Upper lobe of right lung (tissue), 1 donor: ENCODE results near the gene CAMTA1. TPM values are rescaled to one million over a fixed set of nuclear protein-coding genes. Genes with fewer than 3 reads are reported as not detected.
A peak's percentile ranks its signal among the peaks of the same experiment; 100 is the strongest.
"Not testable (repeated sequence)": the region's sequence is repeated elsewhere in the genome, so short reads cannot be mapped to it uniquely, and the experiment has no call there.

ENCODE experiments used
- ATAC-seq: fragments of 200-7000 bp; cut with Tn5 transposase; one replicate; pipeline ENCODE4 v1.9.1; 2020; ENCODE audit warnings: mild to moderate bottlenecking, moderate library complexity
- DNase-seq: peaks from one replicate; pipeline ENCODE4 v3.0.0-alpha.2; 2020
- H3K27ac ChIP-seq: fragments of 200-600 bp; one replicate; pipeline ENCODE4 v1.8.0; 2022
- H3K27me3 ChIP-seq: fragments of 200-600 bp; one replicate; pipeline ENCODE4 v1.8.0; 2022; ENCODE audit warnings: mild to moderate bottlenecking
- H3K36me3 ChIP-seq: fragments of 200-600 bp; one replicate; pipeline ENCODE4 v1.8.0; 2022
- H3K4me1 ChIP-seq: fragments of 200-600 bp; one replicate; pipeline ENCODE4 v1.8.0; 2022
- H3K4me3 ChIP-seq: fragments of 200-600 bp; one replicate; pipeline ENCODE4 v1.8.0; 2022; ENCODE audit warnings: mild to moderate bottlenecking
- H3K9me3 ChIP-seq: fragments of 200-600 bp; one replicate; pipeline ENCODE4 v1.8.0; 2022
- intact Hi-C: fragments of 100-400 bp; cut with DNase I; formaldehyde crosslinking; loops from one replicate; pipeline ENCODE4 v1.11.0; 2022
- total RNA-seq: library from RNA; stranded (reverse); fragmentation: NEBNext Ultra II Directional; extraction: Animal tissue kit (Norgen Biotek cat#: 25700); gene quantifications from one replicate; pipeline ENCODE4 v1.2.1, GENCODE V29; 2021
- TF ChIP-seq, protein P1 (sequence below): fragments of 200-600 bp; IDR thresholded peaks from one replicate; pipeline ENCODE4 v1.8.0; 2022; ENCODE audit warnings: antibody characterized with exemption
- donor health status: DM: no; HTN: yes; CAD: no; lungs with severe emphysema.

The CAMTA1 gene
- total RNA-seq, 1 donor from 2014 or later, result 63.4 TPM

DNA sequence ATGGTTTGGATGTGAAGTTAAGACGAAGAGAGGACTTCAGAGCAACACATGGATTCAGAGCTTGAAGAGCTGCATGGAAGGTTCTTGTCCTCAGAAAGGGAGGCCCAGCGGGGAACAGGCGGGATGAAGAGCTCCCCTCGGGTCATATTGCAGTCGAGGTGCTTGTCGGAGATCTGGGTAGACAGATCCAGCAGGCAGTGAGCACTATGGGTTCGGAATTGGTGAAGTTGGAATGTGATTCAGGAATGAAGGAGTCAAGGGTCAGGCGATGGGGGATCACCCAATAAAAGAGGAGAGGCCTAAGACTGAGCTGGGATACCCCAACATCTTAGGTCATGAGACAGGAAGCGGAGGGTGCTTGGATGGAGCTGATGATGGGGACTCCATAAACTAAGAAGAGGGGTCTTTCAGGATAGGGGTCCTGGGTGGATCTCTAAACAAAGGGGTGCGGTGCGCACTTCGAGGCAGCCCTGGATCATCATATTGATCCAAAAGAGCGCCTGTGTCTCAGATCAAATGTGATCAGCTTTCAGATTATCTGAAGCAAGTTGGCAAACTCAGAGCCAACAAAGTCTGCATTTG lies 809.6 kb downstream of the CAMTA1 start:
- Histone ChIP-seq H3K27me3 (no peaks in the 10 kb centered on the region), H3K36me3 (no peaks in the 10 kb centered on the region), H3K9me3 (no peaks in the 10 kb centered on the region), H3K4me1 (no peaks in the 10 kb centered on the region), H3K27ac (no peak overlapping the region), H3K4me3 (no peak overlapping the region)
- TF ChIP-seq, protein P1, sequence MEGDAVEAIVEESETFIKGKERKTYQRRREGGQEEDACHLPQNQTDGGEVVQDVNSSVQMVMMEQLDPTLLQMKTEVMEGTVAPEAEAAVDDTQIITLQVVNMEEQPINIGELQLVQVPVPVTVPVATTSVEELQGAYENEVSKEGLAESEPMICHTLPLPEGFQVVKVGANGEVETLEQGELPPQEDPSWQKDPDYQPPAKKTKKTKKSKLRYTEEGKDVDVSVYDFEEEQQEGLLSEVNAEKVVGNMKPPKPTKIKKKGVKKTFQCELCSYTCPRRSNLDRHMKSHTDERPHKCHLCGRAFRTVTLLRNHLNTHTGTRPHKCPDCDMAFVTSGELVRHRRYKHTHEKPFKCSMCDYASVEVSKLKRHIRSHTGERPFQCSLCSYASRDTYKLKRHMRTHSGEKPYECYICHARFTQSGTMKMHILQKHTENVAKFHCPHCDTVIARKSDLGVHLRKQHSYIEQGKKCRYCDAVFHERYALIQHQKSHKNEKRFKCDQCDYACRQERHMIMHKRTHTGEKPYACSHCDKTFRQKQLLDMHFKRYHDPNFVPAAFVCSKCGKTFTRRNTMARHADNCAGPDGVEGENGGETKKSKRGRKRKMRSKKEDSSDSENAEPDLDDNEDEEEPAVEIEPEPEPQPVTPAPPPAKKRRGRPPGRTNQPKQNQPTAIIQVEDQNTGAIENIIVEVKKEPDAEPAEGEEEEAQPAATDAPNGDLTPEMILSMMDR, result no peak
- ATAC-seq (no peak), DNase-seq (peak; percentile 11)
- intact Hi-C loops, result no loop called here

DNA sequence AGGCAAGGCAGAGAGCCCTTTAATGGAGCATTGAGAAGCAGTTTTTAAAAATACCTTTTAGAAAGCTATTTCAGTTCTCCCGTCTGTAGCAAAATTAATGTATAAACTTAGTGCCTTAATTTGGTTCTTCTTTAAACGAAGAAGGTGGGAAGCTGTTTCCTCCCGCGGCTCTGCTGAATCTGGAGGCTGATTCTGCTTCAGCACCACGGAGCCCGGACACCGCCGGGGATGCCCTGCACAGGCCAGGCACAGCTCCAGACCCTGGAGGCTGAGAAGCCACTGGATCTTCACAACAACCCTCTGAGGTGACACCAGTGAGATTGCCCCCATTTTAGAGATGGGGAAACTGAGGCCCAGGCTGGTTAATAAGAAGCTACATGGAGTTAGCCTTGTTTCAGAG lies 810.1 kb downstream of the CAMTA1 start:
- DNase-seq (peak; percentile 30), ATAC-seq (no peak)
- H3K4me1 ChIP-seq, result no peaks in the 10 kb centered on the region
- H3K27me3 ChIP-seq, result no peaks in the 10 kb centered on the region
- no peaks in the 10 kb centered on the region for H3K36me3 ChIP-seq
- H3K4me3 ChIP-seq, result no peak overlapping the region
- H3K27ac ChIP-seq, result no peak overlapping the region
- intact Hi-C loops, result no loop called here
- TF ChIP-seq, protein P1, result no peak
- H3K9me3 ChIP-seq, result no peaks in the 10 kb centered on the region

DNA sequence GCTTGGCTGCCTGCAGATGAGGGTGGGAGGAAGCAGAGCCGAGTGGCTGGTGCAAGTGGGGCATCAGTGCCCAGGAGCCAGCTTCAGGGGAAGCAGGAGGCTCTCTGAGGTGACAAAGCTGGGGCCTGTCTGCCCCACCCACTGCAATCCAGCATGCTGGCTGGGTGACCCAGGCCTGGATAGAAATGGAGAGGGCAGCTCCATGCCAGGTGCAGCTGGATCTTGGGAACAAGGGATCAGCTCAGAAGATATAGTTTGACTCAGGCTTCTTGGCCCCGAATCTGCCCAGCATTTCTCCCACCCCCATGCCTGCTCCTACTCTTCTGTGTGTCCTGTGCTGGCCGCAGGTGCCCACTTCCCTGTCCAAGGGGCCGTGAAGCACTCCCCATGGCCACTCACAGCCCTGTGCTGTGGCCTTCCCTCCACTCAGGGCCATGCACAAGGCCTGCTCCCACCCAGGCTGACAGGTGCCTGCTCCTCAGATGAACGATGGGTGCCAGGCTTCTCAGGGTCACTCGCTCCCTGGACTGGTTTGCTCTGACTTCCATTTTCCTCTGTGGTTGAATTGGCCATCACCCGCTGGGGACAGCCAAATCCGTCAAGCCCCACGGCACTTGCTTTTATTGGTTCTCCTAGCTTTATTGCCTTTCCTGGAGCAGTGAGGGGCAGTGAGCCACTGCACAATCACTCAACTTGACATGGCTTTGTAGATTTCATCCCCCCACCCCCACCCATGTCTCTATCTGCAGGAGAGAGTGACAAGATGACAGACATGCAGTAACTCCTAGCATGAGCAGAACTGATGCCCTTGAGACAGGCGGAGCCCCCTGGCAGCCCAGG lies 811.1 kb downstream of the CAMTA1 start:
- H3K9me3 ChIP-seq, result no peaks in the 10 kb centered on the region
- no peaks in the 10 kb centered on the region for H3K27me3 ChIP-seq
- H3K36me3 ChIP-seq, result no peaks in the 10 kb centered on the region
- no peak overlapping the region for H3K4me3 ChIP-seq
- H3K27ac ChIP-seq, result no peak overlapping the region
- intact Hi-C loops, result no loop called here
- no peaks in the 10 kb centered on the region for H3K4me1 ChIP-seq
- peak; percentile 15 for ATAC-seq
- peak; percentile 47 for DNase-seq
- TF ChIP-seq, protein P1, result no peak

DNA sequence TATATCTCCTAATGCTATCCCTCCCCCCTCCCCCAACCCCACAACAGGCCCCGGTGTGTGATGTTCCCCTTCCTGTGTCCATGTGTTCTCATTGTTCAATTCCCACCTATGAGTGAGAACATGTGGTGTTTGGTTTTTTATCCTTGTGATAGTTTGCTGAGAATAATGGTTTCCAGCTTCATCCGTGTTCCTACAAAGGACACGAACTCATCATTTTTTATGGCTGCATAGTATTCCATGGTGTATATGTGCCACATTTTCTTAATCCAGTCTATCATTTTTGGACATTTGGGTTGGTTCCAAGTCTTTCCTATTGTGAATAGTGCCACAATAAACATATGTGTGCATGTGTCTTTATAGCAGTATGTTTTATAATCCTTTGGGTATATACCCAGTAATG lies 812.8 kb downstream of the CAMTA1 start:
- intact Hi-C loops, H3K9me3 ChIP-seq, H3K4me1 ChIP-seq, H3K27ac ChIP-seq, H3K27me3 ChIP-seq, H3K4me3 ChIP-seq, ATAC-seq, DNase-seq, H3K36me3 ChIP-seq: not testable (repeated sequence)

DNA sequence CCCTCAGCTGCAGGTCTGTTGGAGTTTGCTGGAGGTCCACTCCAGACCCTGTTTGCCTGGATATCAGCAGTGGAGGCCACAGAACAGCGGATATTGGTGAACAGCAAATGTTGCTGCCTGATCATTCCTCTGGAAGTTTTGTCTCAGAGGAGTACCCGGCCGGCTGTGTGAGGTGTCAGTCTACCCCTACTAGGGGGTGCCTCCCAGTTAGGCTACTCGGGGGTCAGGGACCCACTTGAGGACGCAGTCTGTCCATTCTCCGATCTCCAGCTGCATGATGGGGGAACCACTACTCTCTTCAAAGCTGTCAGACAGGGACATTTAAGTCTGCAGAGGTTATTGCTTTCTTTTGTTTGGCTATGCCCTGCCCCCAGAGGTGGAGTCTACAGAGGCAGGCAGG lies 819.7 kb downstream of the CAMTA1 start:
- H3K27ac ChIP-seq, H3K4me3 ChIP-seq, H3K9me3 ChIP-seq, H3K36me3 ChIP-seq, H3K4me1 ChIP-seq, intact Hi-C loops, ATAC-seq, H3K27me3 ChIP-seq: not testable (repeated sequence)
- DNase-seq, result peak; percentile 19

DNA sequence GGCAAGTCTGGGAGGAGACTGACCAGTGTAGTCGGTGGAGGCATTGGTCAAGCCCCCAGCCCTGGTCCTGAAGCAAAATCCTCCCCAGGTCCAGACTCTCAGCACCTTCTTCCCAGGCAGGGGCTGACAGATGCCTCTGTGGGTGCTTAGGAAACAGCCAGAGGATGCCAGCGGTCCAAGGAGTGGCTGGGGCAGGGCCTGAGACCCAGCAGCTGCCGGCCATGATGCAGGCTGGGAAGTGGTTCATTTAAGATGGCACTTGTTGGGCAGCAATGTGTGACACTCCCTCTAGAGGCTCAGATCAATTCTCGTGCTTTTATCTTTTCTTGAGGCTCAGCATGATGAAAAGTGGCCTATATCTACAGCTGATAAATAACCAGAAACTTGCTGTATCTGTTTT lies 820.8 kb downstream of the CAMTA1 start:
- TF ChIP-seq, protein P1, result no peak
- intact Hi-C loops, result no loop called here
- Histone ChIP-seq H3K27ac (no peak overlapping the region), H3K9me3 (no peaks in the 10 kb centered on the region), H3K36me3 (no peaks in the 10 kb centered on the region), H3K4me3 (no peak overlapping the region), H3K4me1 (no peaks in the 10 kb centered on the region), H3K27me3 (no peaks in the 10 kb centered on the region)
- DNase-seq, result peak; percentile 28
- ATAC-seq, result no peak
